Activated CD4-positive, alpha-beta T cell treated with anti-CD3 and anti-CD28 coated beads for 1 hour (primary cell): ENCODE measurements around the gene TRMT44.
"Not testable (repeated sequence)": the region's sequence is repeated elsewhere in the genome, so short reads cannot be mapped to it uniquely, and the experiment has no call there.

Experiments
- DNase-seq: peaks from one replicate; pipeline ENCODE4 v3.0.0-alpha.2; 2020

TRMT44 gene

GRCh38 chr4:8471211-8471875 lies 30.8 kb downstream of the TRMT44 start:
- DNase-seq: no peak

- no peak for DNase-seq
Measured at GRCh38 chr4:8472158-8472688, 31.6 kb downstream of the TRMT44 start.

GRCh38 chr4:8472689-8473197 lies 32.2 kb downstream of the TRMT44 start:
- no peak for DNase-seq

- DNase-seq: no peak
Measured at GRCh38 chr4:8473198-8473919, 32.8 kb downstream of the TRMT44 start.

GRCh38 chr4:8473920-8474590 lies 33.5 kb downstream of the TRMT44 start:
- no peak for DNase-seq

- DNase-seq: no peak
Measured at GRCh38 chr4:8474856-8475255, 34.3 kb downstream of the TRMT44 start.

DNA sequence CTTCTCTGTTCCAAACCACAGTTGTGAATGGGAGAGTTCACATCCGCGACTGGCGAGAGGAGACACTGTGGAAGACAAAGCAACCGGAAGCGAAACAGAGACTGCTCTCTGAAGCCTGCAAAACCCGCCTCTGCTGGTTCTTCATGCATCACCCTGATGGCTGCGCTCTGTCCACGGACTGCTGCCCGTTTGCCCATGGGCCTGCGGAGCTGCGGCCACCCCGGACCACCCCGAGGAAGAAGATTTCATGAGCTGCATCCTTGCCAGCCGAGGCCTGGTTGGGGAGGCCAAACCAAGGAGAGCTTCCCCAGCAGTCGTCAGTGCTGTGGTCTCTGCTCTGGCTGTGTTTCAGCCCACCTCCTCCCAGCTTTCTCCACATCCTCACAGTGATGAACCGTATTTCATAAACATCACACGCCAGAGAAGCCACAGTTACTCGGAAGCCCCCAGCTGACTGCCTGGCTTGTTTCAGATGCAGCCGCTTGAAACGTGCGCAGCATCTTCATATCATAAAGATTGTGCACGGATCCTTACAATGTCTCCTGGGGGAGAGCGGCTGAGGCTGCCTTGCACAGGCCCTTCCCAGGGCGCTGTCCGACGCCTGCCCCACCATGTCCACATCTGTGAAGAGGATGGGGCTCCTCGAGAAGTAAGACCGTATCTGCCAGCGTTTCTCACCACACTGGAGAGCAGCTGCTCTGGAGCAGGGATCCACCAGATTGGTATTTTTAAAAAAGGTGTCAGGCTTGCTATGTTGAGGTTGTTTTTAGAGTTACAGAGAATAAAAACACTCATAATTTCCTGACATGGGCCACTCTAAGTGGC lies 35.4 kb downstream of the TRMT44 start:
- DNase-seq: no peak

GRCh38 chr4:8477095-8477635 lies 36.6 kb downstream of the TRMT44 start:
- DNase-seq: no peak

DNA sequence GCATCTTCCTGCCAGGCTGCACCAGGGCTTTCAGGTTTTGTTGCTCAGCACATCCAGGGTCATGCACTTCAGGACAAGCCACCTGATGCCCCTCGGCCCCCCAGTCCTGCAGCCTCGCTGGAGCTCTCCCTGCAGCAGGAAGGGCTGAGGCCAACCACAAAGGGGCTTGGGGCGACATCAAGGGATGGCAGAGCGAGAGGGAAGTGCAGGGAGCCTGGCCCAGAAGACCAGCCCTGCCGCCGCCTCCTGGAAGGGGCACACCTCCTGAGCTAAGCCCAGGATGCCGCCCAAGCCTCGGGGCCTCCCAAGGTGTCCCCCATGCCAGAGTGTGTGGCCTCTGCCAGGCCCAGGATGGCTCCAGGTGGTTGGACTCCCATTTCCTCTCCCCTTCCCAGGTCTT lies 37.1 kb downstream of the TRMT44 start:
- no peak for DNase-seq

- no peak for DNase-seq
Measured at GRCh38 chr4:8478371-8478770, 37.8 kb downstream of the TRMT44 start.

DNA sequence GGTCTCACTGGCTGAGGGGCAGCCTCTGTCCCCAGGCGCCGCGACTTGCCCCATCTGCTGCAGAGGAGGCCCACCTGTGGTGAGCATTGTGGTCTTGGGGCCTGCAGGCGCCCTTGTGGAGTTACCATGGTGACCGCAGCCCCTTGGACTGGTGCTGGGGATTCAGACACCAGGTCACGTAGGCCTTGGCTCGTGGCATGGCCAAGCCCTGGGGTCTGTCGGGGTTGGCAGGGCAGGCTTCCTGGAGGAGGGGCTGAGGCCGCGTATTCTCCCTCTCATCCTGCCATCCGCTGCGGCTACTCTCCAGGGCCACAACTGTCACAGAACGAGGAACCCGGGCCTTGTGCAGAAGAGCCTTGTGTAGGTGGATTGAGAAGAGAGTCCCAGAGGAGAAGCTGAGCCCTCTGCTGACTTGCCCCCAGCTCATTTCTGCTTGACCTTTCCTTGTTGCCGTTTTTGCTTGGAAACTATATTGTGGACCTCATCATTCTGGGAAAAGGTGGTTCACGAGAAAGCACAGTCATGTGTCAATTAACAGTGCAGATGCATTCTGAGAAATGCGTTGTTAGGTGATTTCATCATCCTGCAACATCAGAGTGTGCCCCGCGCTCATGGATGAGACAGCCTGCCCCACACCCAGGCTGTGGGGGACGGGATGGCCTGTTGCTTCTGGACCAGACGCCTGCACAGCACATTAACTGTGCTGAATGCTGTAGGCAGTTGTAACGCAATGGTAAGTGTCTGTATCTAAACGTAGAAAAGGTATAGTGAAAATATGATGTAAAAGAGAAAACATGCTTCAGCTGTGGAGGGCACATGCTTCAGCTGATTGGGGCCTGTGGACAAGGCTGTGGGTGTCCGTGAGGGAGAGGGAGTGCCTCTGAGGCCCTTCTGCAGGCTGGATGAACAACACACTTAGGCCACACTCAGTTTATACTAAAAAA lies 38.5 kb downstream of the TRMT44 start:
- DNase-seq: no peak

GRCh38 chr4:8480221-8480620 lies 39.6 kb downstream of the TRMT44 start:
- DNase-seq: no peak

GRCh38 chr4:8486643-8487042 lies 46.1 kb downstream of the TRMT44 start:
- not testable (repeated sequence) for DNase-seq

DNA sequence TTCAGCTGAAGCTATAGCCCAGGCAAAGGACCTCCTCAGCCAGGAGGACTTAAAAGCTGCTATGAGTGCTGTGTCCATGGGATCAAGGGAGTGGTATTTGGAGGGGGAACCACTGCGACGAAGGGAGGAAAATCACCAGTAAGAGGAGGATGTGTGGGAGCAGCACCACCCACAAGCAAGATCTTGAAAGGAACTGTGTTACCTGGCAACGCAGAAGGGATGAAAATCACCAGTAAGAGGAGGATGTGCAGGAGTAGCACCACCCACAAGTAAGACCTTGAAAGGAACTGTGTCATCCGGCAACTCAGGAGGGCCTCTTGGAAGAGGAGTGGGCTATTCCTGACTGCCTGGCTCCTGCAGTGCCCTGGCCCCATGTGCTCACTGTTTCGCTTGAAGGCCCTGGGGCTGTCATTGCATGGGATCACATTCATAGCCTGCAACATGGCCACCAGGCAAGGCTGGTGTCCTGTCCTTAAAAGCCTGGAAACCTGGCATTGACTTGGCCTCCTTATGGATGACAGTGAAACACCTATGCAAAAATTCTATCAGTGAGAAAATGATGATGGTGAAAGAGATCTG lies 48.3 kb downstream of the TRMT44 start:
- DNase-seq: no peak

DNA sequence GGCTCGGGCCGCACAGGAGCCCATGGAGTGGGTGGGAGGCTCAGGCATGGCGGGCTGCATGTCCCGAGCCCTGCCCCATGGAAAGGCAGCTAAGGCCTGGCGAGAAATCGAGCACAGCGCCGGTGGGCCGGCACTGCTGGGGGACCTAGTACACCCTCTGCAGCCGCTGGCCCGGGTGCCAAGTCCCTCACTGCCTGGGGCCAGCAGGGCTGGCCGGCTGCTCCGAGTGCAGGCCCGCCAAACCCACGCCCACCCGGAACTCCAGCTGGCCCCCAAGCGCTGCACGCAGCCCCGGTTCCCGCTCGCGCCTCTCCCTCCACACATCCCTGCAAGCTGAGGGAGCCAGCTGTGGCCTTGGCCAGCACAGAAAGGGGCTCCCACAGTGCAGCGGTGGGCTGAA lies 50.9 kb downstream of the TRMT44 start:
- not testable (repeated sequence) for DNase-seq

GRCh38 chr4:8492174-8492573 lies 51.6 kb downstream of the TRMT44 start:
- no peak for DNase-seq

- no peak for DNase-seq
Measured at GRCh38 chr4:8493484-8493883, 52.9 kb downstream of the TRMT44 start.

GRCh38 chr4:8494218-8494617 lies 53.6 kb downstream of the TRMT44 start:
- no peak for DNase-seq

- DNase-seq: no peak
Measured at GRCh38 chr4:8494983-8495548, 54.5 kb downstream of the TRMT44 start.

DNA sequence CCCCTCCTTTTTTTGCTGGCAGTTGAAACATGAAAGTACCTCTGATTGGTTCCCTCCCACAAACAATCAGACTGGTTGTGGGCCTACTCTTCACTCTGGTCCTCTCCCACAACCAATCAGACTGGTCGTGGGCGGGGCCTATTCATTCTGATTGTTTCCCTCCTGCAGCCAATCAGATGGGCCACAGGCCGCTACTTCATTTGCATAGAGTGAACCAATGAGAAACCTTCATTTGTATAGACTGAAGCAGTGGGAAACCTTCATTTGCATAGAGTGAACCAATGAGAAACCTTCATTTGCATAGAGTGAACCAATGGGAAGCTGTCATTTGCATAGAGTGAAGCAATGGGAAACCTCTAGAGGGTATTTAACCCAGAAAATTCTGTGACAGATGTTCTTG lies 55.2 kb downstream of the TRMT44 start:
- no peak for DNase-seq

- no peak for DNase-seq
Measured at GRCh38 chr4:8497762-8498161, 57.2 kb downstream of the TRMT44 start.
